CD4-positive, alpha-beta T cell treated with Interleukin-4 for 1 hour (primary cell): Measurements from ENCODE around the gene FNIP1.
"Not testable (repeated sequence)": the region's sequence is repeated elsewhere in the genome, so short reads cannot be mapped to it uniquely, and the experiment has no call there.

ENCODE experiments used
- DNase-seq, 2 donors: peaks; one replicate each; pipeline ENCODE4 v3.0.0-alpha.2; 2020 to 2022

The FNIP1 gene

DNA sequence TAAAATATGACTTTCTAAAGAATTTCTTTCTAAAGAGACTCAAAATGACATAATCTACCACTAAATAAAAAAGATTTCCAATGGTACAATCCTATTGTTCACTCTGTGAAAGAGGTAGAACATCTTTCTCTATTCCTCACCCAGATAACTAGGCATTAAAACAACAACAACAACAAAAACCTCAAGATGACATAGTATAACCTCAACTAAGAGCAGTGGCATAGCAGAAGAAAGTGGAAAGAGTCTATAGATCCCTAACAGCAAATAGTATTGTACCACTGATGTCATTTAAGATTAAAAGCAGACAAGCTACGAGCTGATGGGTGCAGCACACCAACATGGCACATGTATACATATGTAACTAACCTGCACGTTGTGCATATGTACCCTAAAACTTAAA, 191.7 kb downstream of the FNIP1 start:
- no peak for DNase-seq

DNA sequence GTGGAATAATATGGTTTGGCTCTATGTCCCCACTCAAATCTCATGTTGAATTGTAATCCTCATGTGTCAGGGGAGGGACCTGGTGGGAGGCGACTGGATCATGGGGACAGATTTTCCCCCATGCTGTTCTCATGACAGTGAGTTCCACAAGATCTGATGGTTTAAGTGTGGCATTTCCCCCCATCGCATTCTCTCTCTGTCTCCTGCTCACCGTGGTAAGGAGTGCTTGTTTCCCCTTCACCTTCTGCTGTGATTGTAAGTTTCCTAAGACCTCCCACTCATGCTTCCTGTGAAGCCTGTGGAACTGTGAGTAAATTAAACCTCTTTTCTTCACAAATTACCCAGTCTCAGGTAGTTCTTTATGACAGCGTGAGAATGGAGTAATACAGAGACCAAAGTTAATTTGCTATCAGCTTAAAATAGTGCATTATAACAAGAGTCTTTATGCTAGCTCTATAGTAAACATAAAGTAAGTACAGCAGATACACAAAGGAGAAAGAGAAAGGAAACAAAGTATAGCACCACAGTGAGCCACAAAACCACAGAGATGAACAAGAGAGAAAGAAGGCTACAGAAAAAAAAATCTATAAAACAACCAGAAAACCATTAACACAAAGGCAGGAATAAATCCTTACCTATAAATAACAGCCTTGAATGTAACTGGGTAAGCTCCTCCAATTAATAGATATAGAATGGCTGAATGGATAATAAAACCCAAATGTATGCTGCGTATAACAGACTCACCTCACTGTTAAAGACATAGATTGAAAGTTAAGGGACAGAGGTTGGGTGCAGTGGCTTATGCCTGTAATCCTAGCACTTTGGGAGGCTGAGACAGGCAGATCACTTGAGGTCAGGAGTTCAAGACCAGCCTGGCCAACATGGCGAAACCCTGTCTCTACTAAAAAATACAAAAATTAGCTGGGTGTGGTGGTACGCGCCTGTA, 201.5 kb downstream of the FNIP1 start:
- peak in 1 of 2 donors; percentile 56 for DNase-seq

DNA sequence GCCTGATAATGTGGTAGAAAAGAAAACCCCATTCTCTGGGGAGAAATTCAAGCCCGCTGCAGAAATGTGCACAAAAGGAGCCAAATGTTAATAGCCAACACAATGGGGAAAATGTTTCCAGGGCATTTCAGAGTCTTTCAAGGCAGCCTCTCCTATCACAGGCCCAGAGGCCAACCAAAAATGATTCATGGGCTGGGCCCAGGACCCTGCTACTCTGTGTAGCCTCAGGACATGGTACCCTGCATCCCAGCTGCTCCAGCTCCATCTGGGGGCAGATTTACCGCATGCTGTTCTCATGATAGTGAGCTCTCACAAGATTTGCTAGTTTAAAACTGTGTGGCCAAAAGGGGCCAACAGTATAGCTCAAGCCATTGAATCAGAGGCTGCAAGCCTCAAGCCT, 202.9 kb downstream of the FNIP1 start:
- no peak for DNase-seq

DNA sequence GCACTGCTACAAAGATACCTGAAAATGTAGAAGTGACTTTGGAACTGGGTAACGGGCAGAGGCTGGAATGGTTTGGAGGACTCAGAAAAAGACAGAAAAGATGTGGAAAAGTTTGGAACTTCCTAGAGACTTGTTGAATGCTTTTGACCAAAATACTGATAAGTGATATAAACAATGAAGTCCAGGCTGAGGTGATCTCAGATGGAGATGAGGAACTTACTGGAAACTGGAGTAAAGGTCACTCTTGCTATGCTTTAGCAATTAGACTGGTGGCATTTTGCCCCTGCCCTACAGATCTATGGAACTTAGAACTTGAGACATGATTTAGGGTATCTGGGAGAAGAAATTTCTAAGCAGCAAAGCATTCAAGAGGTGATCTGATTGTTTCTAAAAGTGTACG, 203.4 kb downstream of the FNIP1 start:
- DNase-seq, result not testable (repeated sequence)
